HL-60 (cell line): Measurements from ENCODE around the gene NCKIPSD.

Source experiments
- DNase-seq, 2 experiments: peaks; one replicate each; pipeline ENCODE4 v3.0.0-alpha.2; 2010 to 2020; ENCODE audit warnings: low read depth in 1 of 2, low spot score in 1 of 2
- H3K27ac ChIP-seq: fragments of 250-450 bp; sonication (Bioruptor Pico); replicated peaks from 2 replicates; pipeline ENCODE4 v1.5.1; 2020; ENCODE audit warnings: mild to moderate bottlenecking, moderate library complexity
- H3K27me3 ChIP-seq: fragments of 250-450 bp; sonication (Bioruptor Pico); 2 replicates; pipeline ENCODE4 v1.5.1; 2021; ENCODE audit warnings: mild to moderate bottlenecking, moderate library complexity; ENCODE audit not compliant: insufficient read depth, poor library complexity, severe bottlenecking
- H3K4me3 ChIP-seq: replicated peaks from 2 replicates; pipeline ENCODE4 v1.5.1; 2011; ENCODE audit warnings: mild to moderate bottlenecking, control low read depth, low read length; ENCODE audit not compliant: insufficient read depth
- GABPA ChIP-seq: IDR thresholded peaks from 2 replicates; pipeline ENCODE4 v1.6.1; 2012; ENCODE audit warnings: low read depth
- POLR2AphosphoS5 ChIP-seq: IDR thresholded peaks from 2 replicates; pipeline ENCODE4 v1.6.1; 2012; ENCODE audit warnings: low read depth
- SPI1 ChIP-seq: IDR thresholded peaks from 2 replicates; pipeline ENCODE4 v1.6.1; 2012; ENCODE audit warnings: low read depth, mild to moderate bottlenecking, borderline replicate concordance
- TF ChIP-seq, protein P1 (sequence below): IDR thresholded peaks from one replicate; pipeline ENCODE4 v1.5.1; 2011; ENCODE audit warnings: low read length, control low read depth, inconsistent platforms; ENCODE audit not compliant: insufficient read depth
- TF ChIP-seq, protein P2 (sequence below): IDR thresholded peaks from 2 replicates; pipeline ENCODE4 v1.6.1; 2012; ENCODE audit warnings: low read depth; ENCODE audit not compliant: insufficient replicate concordance

NCKIPSD gene

DNA sequence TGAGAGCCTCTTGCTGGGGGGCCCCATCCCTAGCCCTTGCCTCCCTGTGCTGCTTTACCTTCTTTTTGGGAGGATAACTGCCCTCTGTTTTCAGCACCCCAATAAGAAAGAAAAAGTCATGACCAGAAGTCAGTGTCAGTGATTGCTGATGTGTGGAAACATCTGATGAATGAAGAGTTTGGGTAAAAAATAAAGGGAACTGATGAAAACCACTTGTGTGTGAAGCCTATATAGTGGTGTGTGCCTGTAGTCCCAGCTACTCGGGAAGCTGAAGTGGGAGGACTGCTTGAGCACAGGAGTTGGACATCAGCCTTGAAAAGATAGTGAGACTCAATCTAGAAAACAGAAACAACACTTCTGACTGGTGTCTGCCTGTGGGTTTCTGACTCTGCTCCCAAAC lies 13.2 kb downstream of the NCKIPSD start:
- no peak for DNase-seq
- Histone ChIP-seq H3K27ac (no peak overlapping the region), H3K27me3 (no peaks in the 10 kb centered on the region), H3K4me3 (no peak overlapping the region)
- TF ChIP-seq SPI1 (no peak), GABPA (no peak), POLR2AphosphoS5 (no peak)
- TF ChIP-seq, protein P1, sequence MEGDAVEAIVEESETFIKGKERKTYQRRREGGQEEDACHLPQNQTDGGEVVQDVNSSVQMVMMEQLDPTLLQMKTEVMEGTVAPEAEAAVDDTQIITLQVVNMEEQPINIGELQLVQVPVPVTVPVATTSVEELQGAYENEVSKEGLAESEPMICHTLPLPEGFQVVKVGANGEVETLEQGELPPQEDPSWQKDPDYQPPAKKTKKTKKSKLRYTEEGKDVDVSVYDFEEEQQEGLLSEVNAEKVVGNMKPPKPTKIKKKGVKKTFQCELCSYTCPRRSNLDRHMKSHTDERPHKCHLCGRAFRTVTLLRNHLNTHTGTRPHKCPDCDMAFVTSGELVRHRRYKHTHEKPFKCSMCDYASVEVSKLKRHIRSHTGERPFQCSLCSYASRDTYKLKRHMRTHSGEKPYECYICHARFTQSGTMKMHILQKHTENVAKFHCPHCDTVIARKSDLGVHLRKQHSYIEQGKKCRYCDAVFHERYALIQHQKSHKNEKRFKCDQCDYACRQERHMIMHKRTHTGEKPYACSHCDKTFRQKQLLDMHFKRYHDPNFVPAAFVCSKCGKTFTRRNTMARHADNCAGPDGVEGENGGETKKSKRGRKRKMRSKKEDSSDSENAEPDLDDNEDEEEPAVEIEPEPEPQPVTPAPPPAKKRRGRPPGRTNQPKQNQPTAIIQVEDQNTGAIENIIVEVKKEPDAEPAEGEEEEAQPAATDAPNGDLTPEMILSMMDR = no peak
- TF ChIP-seq, protein P2, sequence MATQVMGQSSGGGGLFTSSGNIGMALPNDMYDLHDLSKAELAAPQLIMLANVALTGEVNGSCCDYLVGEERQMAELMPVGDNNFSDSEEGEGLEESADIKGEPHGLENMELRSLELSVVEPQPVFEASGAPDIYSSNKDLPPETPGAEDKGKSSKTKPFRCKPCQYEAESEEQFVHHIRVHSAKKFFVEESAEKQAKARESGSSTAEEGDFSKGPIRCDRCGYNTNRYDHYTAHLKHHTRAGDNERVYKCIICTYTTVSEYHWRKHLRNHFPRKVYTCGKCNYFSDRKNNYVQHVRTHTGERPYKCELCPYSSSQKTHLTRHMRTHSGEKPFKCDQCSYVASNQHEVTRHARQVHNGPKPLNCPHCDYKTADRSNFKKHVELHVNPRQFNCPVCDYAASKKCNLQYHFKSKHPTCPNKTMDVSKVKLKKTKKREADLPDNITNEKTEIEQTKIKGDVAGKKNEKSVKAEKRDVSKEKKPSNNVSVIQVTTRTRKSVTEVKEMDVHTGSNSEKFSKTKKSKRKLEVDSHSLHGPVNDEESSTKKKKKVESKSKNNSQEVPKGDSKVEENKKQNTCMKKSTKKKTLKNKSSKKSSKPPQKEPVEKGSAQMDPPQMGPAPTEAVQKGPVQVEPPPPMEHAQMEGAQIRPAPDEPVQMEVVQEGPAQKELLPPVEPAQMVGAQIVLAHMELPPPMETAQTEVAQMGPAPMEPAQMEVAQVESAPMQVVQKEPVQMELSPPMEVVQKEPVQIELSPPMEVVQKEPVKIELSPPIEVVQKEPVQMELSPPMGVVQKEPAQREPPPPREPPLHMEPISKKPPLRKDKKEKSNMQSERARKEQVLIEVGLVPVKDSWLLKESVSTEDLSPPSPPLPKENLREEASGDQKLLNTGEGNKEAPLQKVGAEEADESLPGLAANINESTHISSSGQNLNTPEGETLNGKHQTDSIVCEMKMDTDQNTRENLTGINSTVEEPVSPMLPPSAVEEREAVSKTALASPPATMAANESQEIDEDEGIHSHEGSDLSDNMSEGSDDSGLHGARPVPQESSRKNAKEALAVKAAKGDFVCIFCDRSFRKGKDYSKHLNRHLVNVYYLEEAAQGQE = no peak

- H3K27ac ChIP-seq = no peak overlapping the region
- TF ChIP-seq GABPA (no peak), POLR2AphosphoS5 (no peak), SPI1 (no peak)
- TF ChIP-seq, protein P2 = no peak
- TF ChIP-seq, protein P1 = no peak
- no peak overlapping the region for H3K4me3 ChIP-seq
- DNase-seq = no peak
- peaks cover 3% of the 10 kb centered on the region for H3K27me3 ChIP-seq
Measured at GRCh38 chr3:48664929-48665328, 20.8 kb downstream of the NCKIPSD start.

DNA sequence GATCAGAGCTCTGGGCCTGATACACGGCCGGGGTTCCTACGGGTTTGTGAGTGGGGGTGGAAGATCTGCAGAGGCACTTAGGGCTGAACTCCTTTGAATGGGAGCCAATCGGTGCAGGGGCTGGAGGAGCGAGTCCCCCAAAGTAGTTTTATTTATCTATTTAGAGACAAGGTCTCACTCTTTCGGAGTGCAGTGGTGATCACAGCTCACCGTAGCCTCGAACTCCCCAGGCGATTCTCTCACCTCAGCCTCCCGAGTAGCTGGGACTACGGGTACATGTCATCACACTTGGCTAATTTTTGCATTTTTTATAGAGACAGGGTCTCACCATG lies 21.4 kb downstream of the NCKIPSD start:
- DNase-seq = no peak
- Histone ChIP-seq H3K27me3 (peaks cover 3% of the 10 kb centered on the region), H3K27ac (no peak overlapping the region), H3K4me3 (no peak overlapping the region)
- TF ChIP-seq POLR2AphosphoS5 (no peak), GABPA (no peak), SPI1 (no peak)
- TF ChIP-seq, protein P2 = no peak
- TF ChIP-seq, protein P1 = no peak
